Vagina (tissue), 2 donors: Measurements from ENCODE around the gene AKR1D1. TPM values are rescaled to one million over a fixed set of nuclear protein-coding genes. Genes with fewer than 3 reads are reported as not detected.

Experiments
- DNase-seq, 2 donors: peaks; one replicate each; pipeline ENCODE4 v3.0.0-alpha.2; 2017; ENCODE audit errors: extremely low spot score in 2 of 2
- H3K27ac ChIP-seq: fragments of 200-600 bp; sonication (generic); one replicate; pipeline ENCODE4 v1.5.1; 2019
- H3K27me3 ChIP-seq: fragments of 200-600 bp; sonication (generic); one replicate; pipeline ENCODE4 v1.5.1; 2019
- H3K36me3 ChIP-seq, 2 donors: fragments of 200-600 bp; sonication (generic); one replicate each; pipeline ENCODE4 v1.5.1; 2017 to 2019
- H3K4me1 ChIP-seq: fragments of 200-600 bp; sonication (generic); one replicate; pipeline ENCODE4 v1.5.1; 2019
- H3K4me3 ChIP-seq, 2 donors: fragments of 200-600 bp; sonication (generic); 1 replicate in 1 of 2; 2 replicates in 1 of 2; pipeline ENCODE4 v1.5.1; 2016 to 2019
- H3K9me3 ChIP-seq: fragments of 200-600 bp; sonication (generic); one replicate; pipeline ENCODE4 v1.5.1; 2019
- POLR2A ChIP-seq, 2 donors: fragments of 450-650 bp; IDR thresholded peaks; one replicate each; pipeline ENCODE4 v1.6.1; 2017; ENCODE audit warnings: antibody characterized with exemption in 2 of 2, mild to moderate bottlenecking in 2 of 2, moderate library complexity in 2 of 2
- POLR2AphosphoS5 ChIP-seq, 2 donors: sonication (generic); formaldehyde crosslinking; IDR thresholded peaks; one replicate each; pipeline ENCODE4 v1.9.0; 2017; ENCODE audit warnings: antibody characterized with exemption in 2 of 2, mild to moderate bottlenecking in 2 of 2, low read depth in 1 of 2; ENCODE audit not compliant: insufficient read depth in 1 of 2
- intact Hi-C: fragments of 100-400 bp; cut with DNase I; formaldehyde crosslinking; loops from one replicate; pipeline ENCODE4 v1.15.1; 2023
- total RNA-seq: library from RNA; depleted of rRNA; stranded (reverse); fragments of >200 nt; gene quantifications from one replicate; pipeline ENCODE4 v1.2.3, GENCODE V29; 2016
- TF ChIP-seq, protein P1 (sequence below), 3 experiments: fragments of 450-650 bp in 2 of 3; fragments of 200-600 bp in 1 of 3; sonication (generic) in 1 of 3; IDR thresholded peaks; one replicate each; pipeline ENCODE4 v1.5.1; 2017 to 2019; ENCODE audit warnings: antibody characterized with exemption in 3 of 3, mild to moderate bottlenecking in 2 of 3, moderate library complexity in 2 of 3

Gene AKR1D1
- total RNA-seq, 1 donor from 2014 or later = not detected

DNA sequence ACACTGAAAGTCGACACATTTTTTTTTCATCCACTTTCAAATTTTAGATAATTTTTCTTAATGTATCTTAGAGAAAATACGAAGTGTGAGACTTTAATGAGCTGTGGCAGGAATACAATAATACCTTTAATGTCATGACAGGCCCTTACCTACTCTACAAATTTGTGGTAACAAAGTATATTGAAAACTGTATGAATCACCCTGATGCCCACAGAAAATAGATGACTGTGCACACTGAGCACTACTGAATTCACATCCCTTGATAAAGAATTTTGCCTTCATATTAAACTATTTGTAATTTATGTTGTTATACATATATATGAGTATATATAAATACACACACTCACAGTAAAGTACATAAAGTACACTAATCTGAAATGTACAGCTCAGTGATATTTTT is 51.7 kb downstream of the AKR1D1 start:
- Histone ChIP-seq H3K9me3 (no peaks in the 10 kb centered on the region), H3K36me3 (no peaks in the 10 kb centered on the region), H3K4me1 (no peaks in the 10 kb centered on the region), H3K4me3 (no peak overlapping the region), H3K27me3 (no peaks in the 10 kb centered on the region), H3K27ac (no peak overlapping the region)
- DNase-seq = no peak
- TF ChIP-seq, protein P1, sequence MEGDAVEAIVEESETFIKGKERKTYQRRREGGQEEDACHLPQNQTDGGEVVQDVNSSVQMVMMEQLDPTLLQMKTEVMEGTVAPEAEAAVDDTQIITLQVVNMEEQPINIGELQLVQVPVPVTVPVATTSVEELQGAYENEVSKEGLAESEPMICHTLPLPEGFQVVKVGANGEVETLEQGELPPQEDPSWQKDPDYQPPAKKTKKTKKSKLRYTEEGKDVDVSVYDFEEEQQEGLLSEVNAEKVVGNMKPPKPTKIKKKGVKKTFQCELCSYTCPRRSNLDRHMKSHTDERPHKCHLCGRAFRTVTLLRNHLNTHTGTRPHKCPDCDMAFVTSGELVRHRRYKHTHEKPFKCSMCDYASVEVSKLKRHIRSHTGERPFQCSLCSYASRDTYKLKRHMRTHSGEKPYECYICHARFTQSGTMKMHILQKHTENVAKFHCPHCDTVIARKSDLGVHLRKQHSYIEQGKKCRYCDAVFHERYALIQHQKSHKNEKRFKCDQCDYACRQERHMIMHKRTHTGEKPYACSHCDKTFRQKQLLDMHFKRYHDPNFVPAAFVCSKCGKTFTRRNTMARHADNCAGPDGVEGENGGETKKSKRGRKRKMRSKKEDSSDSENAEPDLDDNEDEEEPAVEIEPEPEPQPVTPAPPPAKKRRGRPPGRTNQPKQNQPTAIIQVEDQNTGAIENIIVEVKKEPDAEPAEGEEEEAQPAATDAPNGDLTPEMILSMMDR (IDR thresholded peaks at IDR 0.05) = no peak
- TF ChIP-seq POLR2AphosphoS5 (IDR thresholded peaks at IDR 0.05; ENCODE audit: insufficient read depth in 1 of 2, low read depth in 1 of 2) (no peak), POLR2A (IDR thresholded peaks at IDR 0.05) (no peak)
- intact Hi-C loops = no loop called here

DNA sequence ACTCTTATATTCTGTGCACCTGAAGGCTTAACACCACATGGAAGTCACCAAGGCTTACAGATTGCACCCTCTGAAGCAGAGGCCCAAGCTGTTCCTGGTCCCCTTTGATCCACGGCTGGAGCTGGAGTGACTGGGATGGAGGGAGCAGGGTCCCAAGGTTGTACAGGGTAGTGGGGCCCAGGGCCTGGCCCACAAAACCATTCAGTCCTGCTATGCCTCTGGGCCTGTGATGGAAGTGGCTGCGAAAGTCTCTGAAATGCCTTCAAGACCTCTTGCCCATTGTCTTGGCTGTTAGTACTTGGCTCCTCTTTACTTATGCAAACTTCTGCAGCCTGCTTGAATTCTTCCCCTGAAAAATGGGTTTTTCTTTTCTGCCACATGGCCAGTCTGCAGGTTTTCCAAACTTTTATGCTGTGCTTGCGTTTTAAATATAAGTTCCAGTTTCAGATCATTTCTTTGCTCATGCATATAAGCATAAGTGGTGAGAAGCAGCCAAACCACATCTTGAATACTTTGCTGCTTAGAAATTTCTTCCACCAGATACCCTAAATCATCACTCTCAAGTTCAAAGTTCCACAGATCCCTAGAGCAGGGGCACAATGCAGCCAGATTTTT is 53.4 kb downstream of the AKR1D1 start:
- no peak for TF ChIP-seq POLR2A (IDR thresholded peaks at IDR 0.05)
- no peak for TF ChIP-seq POLR2AphosphoS5 (IDR thresholded peaks at IDR 0.05; ENCODE audit: insufficient read depth in 1 of 2, low read depth in 1 of 2)
- TF ChIP-seq, protein P1 (IDR thresholded peaks at IDR 0.05) = no peak
- Histone ChIP-seq H3K4me1 (no peaks in the 10 kb centered on the region), H3K9me3 (no peaks in the 10 kb centered on the region), H3K36me3 (no peaks in the 10 kb centered on the region), H3K4me3 (no peak overlapping the region), H3K27me3 (no peaks in the 10 kb centered on the region), H3K27ac (no peak overlapping the region)
- no peak for DNase-seq
- intact Hi-C loops = no loop called here

DNA sequence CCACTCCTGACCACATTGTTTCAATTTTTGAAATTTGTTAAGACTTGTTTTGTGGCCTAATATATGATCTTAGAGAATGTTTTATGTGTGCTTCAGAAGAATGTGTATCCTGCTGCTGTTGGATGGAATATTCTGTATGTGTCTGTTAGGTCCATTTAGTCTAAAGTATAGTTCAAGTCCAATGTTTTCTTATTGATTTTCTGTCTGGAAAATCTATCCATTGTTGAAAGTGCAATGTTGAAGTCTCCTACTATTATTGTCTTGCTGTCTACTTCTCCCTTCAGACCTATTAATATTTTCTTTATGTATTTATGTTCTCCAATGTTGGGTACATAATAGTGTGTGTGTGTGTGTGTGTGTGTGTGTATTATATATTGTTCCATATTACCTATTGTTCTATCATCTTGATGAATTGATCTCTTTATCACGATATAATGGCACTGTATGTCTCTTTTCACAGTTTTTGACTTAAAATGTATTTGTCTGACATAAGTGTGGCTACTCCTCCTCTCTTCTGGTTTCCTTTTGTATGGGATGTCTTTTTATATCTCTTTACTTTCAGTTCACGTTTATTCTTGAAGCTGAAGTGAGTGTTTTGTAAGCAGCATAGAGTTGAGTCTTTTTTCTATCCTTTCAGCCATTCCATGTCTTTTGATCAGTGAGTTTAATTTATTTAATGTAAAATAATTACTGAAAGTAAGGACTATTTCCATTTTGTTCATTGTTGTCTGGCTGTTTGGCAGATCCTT is 61.3 kb downstream of the AKR1D1 start:
- H3K9me3 ChIP-seq = no peaks in the 10 kb centered on the region
- no peaks in the 10 kb centered on the region for H3K4me1 ChIP-seq
- DNase-seq = no peak
- intact Hi-C loops = no loop called here
- no peaks in the 10 kb centered on the region for H3K27me3 ChIP-seq
- no peak for TF ChIP-seq POLR2A (IDR thresholded peaks at IDR 0.05)
- no peak for TF ChIP-seq POLR2AphosphoS5 (IDR thresholded peaks at IDR 0.05; ENCODE audit: insufficient read depth in 1 of 2, low read depth in 1 of 2)
- TF ChIP-seq, protein P1 (IDR thresholded peaks at IDR 0.05) = no peak
- no peak overlapping the region for H3K4me3 ChIP-seq
- H3K36me3 ChIP-seq = no peaks in the 10 kb centered on the region
- H3K27ac ChIP-seq = no peak overlapping the region

DNA sequence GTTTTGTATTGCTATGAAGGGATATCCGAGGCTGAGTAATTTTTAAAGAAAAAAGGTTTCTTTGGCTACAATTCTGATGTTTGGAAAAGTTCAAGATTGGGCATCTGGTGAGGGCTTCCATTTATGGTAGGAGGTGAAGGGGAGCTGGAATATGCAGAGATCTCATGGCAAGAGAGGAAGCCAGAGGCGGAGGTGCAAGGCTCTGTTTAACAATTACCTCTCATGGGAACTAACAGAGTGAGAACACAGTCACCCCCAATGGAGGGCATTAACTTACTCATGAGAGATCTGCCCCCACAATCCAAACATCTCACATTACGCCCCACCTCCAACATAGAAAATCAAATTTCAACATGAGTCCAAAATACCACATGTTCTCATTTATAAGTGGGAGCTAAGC is 62.0 kb downstream of the AKR1D1 start:
- Histone ChIP-seq H3K27me3 (no peaks in the 10 kb centered on the region), H3K27ac (no peak overlapping the region), H3K4me3 (no peak overlapping the region), H3K9me3 (no peaks in the 10 kb centered on the region), H3K36me3 (no peaks in the 10 kb centered on the region), H3K4me1 (no peaks in the 10 kb centered on the region)
- no peak for DNase-seq
- intact Hi-C loops = no loop called here
- TF ChIP-seq POLR2AphosphoS5 (IDR thresholded peaks at IDR 0.05; ENCODE audit: insufficient read depth in 1 of 2, low read depth in 1 of 2) (no peak), POLR2A (IDR thresholded peaks at IDR 0.05) (no peak)
- TF ChIP-seq, protein P1 (IDR thresholded peaks at IDR 0.05) = no peak
